Pancreas (tissue), 10 donors: ENCODE measurements around the gene STAT6. TPM values are rescaled to one million over a fixed set of nuclear protein-coding genes. Genes with fewer than 3 reads are reported as not detected.

Experiments used
- ATAC-seq, 4 donors: fragments of 200-7000 bp; cut with Tn5 transposase; one replicate each; pipeline versions ENCODE4 v1.8.0 to v1.9.1; 2020; ENCODE audit warnings: mild to moderate bottlenecking in 4 of 4, moderate library complexity in 4 of 4
- DNase-seq, 6 donors: peaks; one replicate each; pipeline ENCODE4 v3.0.0-alpha.2; 2020
- FAIRE-seq: peaks from 2 replicates; lab custom pipeline; 2012; peaks lifted over from hg19 to GRCh38; lab: Jason Lieb, UNC
- H3K27ac ChIP-seq, 4 donors: fragments of 200-600 bp; sonication (generic); 1 replicate in 3 of 4; 2 replicates in 1 of 4; pipeline versions ENCODE4 v1.5.0 to v1.8.0; 2020
- H3K27me3 ChIP-seq, 4 donors: fragments of 200-600 bp; one replicate each; pipeline ENCODE4 v1.8.0; 2021
- H3K36me3 ChIP-seq, 3 donors: fragments of 200-600 bp; sonication (generic) in 1 of 3; one replicate each; pipeline versions ENCODE4 v1.5.0 to v1.8.0; 2020 to 2021
- H3K4me1 ChIP-seq, 3 donors: fragments of 200-600 bp; one replicate each; pipeline ENCODE4 v1.8.0; 2021
- H3K4me3 ChIP-seq, 4 donors: fragments of 200-600 bp; sonication (generic) in 2 of 4; one replicate each; pipeline versions ENCODE4 v1.5.0 to v1.8.0; 2020 to 2021
- H3K9me3 ChIP-seq, 4 donors: fragments of 200-600 bp; one replicate each; pipeline ENCODE4 v1.8.0; 2021
- WGBS, 2 donors: extraction: QIAGEN DNeasy Blood & Tissue Kit; methylation state at CpG; one replicate each; pipeline ENCODE4 v1.1.7; 2013; 5-methylcytosine and 5-hydroxymethylcytosine counted together
- intact Hi-C, 3 donors: fragments of 100-400 bp; cut with DNase I; formaldehyde crosslinking; loops; one replicate each; pipeline versions ENCODE4 v1.11.1 to v1.14.2; 2022
- polyA plus RNA-seq, 2 donors: library from polyadenylated mRNA; stranded (reverse); fragments of 200-250 nt; gene quantifications; one replicate each; pipeline ENCODE4 v1.2.3, GENCODE V29; 2013
- total RNA-seq, 6 donors: library from RNA; stranded (reverse); fragmentation: NEBNext Ultra II Directional in 4 of 6; extraction: Animal tissue kit (Norgen Biotek cat#: 25700) in 4 of 6; gene quantifications; one replicate each; pipeline versions ENCODE4 v1.2.1 to v1.2.4, GENCODE V29; 2021 to 2023
- TF ChIP-seq, protein P1 (sequence below), 4 donors: fragments of 200-600 bp; sonication (generic) in 3 of 4; IDR thresholded peaks; one replicate each; pipeline versions ENCODE4 v1.5.0 to v1.8.0; 2021; ENCODE audit warnings: antibody characterized with exemption in 4 of 4
- donor health status: healthy with polysubstance abuse.
- donor health status: DM: no; HTN: no; CAD: no; lungs with moderate emphysema.
- donor health status: DM: no; HTN: no; CAD: no.
- donor health status: control.
- donor health status: control.
- donor health status: Bipolar disorder and iron deficiency.
- donor health status: DM: yes; HTN: yes; CAD: no.
- donor health status: DM: no; HTN: no; CAD: no.
- donor health status: DM: no; HTN: no; CAD: no.
- donor health status: DM: yes; HTN: yes; CAD: no.

Gene STAT6
- total and polyA plus RNA-seq, 8 donors, result 31.0 to 141 (median 56.2) TPM

DNA sequence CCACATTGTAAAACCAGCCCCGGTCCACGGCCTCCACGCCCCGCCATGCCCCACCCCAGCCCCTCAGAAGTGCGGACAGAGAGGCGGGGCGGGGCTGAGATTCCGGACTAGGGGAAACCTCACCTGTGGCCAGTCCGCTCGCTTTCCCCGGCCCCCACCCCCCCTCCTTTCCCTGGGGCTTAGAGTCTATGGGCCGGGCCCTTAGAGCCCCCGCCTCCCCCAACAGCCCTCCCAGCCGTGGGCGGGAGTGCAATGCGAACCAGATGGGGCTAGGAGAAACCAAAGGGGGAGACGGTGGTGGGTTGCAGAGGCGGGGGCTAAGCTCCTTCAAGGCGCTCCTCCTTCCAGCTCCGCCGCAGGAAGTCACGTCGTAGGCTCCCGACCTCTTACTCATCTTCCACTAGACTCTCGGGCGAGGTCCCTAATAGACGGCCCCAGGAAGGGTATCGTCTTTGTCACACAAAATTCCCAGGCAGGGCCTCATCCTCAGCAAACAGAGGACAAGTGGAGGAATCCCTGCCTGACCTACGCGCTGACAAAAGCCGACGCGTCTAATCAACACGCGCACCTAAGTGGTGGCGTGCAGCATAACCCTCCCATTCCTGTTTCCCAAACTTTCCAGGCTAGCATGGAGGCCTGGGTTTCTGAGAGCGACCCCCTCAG is 23.3 kb downstream of the STAT6 start:
- no peak for FAIRE-seq
- peak; percentile 56 to 70 (median 62) for ATAC-seq
- Histone ChIP-seq H3K4me3 (peak overlapping the region; percentile 46 to 89 (median 70)), H3K36me3 (no peaks in the 10 kb centered on the region), H3K4me1 (peaks cover 0 to 6% (median 0%) of the 10 kb centered on the region in 3 donors), H3K9me3 (no peaks in the 10 kb centered on the region), H3K27ac (peak overlapping the region; percentile 91 to 98 (median 94)), H3K27me3 (no peaks in the 10 kb centered on the region)
- 0% methylated on average over 35 to 37 of the region's 37 CpGs for WGBS, 2 donors
- peak; percentile 82 to 91 (median 85) for DNase-seq
- TF ChIP-seq, protein P1, sequence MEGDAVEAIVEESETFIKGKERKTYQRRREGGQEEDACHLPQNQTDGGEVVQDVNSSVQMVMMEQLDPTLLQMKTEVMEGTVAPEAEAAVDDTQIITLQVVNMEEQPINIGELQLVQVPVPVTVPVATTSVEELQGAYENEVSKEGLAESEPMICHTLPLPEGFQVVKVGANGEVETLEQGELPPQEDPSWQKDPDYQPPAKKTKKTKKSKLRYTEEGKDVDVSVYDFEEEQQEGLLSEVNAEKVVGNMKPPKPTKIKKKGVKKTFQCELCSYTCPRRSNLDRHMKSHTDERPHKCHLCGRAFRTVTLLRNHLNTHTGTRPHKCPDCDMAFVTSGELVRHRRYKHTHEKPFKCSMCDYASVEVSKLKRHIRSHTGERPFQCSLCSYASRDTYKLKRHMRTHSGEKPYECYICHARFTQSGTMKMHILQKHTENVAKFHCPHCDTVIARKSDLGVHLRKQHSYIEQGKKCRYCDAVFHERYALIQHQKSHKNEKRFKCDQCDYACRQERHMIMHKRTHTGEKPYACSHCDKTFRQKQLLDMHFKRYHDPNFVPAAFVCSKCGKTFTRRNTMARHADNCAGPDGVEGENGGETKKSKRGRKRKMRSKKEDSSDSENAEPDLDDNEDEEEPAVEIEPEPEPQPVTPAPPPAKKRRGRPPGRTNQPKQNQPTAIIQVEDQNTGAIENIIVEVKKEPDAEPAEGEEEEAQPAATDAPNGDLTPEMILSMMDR (IDR thresholded peaks at IDR 0.05), result no peak
- intact Hi-C loops, result no loop called here

DNA sequence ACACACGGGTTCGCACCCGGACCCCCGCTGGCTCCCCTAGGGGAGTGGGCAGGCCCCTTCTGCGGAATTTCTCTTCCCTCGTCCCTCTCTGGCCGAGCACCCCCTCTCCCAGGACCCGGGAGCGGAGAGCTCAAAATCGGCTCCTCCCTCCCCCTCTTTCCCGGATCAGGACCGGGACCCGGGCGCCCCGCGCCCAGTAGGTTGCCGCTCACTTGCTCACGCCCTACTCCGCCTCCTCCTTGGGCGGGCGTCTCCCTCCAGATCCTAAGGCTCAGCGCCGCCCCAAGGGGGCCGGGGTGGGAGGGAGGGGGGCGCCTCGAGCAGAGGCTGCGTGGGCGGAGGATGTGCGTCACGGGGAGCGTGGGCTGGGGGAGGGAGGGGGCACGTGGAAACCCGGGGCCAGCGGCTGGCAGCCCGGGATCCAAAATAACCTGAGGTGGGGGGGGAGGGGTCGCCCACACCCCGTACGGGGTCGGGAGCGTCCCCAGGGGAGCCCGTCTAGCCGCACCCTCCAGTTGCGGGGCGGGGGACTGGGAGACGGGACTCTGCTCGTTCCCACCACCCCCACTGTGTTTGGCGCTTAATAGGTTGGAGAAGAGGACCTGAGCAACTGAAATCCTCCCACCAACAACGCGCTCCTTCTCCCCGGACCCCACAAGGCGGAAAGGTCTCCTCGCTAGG is 24.0 kb downstream of the STAT6 start:
- Histone ChIP-seq H3K9me3 (no peaks in the 10 kb centered on the region), H3K4me1 (peaks cover 0 to 6% (median 0%) of the 10 kb centered on the region in 3 donors), H3K27ac (peak overlapping the region; percentile 91 to 98 (median 94)), H3K36me3 (no peaks in the 10 kb centered on the region), H3K4me3 (peak overlapping the region; percentile 46 to 89 (median 70)), H3K27me3 (no peaks in the 10 kb centered on the region)
- ATAC-seq (peak; percentile 30 to 67 (median 52)), DNase-seq (peak; percentile 76 to 87 (median 86)), FAIRE-seq (no peak)
- intact Hi-C loops, result no loop called here
- 0% methylated on average over 50 to 52 of the region's 52 CpGs for WGBS, 2 donors
- TF ChIP-seq, protein P1 (IDR thresholded peaks at IDR 0.05), result no peak

DNA sequence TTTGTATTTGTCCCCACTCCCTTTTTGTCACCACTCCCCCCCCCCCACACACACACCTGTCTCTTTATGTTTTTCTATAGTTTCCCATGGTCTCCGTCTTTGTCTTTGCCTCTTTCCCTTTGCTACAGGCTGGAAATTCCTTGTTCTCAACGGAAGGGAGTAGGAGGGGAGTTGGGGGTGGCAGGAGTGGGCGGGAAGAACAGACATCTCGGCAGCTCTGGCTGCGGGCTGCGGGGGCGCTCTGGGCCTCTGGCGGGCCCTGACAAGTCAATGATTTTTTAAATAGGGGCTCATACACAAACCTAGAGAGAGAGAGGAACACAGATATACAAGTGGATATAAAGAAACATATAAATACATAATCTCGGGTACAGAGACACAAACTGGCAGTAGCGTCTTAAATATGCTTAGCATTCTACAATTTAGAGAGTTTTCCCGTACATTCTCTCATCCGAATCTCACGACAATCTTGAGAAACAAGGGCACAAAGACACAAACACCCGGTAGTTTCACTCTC is 24.6 kb downstream of the STAT6 start:
- DNase-seq, result peak in 4 of 6 donors; percentile 48 to 66 (median 54)
- Histone ChIP-seq H3K4me1 (peaks cover 0 to 6% (median 0%) of the 10 kb centered on the region in 3 donors), H3K36me3 (no peaks in the 10 kb centered on the region), H3K27ac (peak overlapping the region; percentile 91 to 98 (median 94)), H3K4me3 (peak overlapping the region; percentile 46 to 89 (median 70)), H3K9me3 (no peaks in the 10 kb centered on the region), H3K27me3 (no peaks in the 10 kb centered on the region)
- intact Hi-C loops, result no loop called here
- peak in 2 of 4 donors; percentile 5 to 6 for ATAC-seq
- WGBS, 2 donors, result 1% methylated on average over 14 of the region's 14 CpGs
- TF ChIP-seq, protein P1 (IDR thresholded peaks at IDR 0.05), result no peak
- FAIRE-seq, result no peak

DNA sequence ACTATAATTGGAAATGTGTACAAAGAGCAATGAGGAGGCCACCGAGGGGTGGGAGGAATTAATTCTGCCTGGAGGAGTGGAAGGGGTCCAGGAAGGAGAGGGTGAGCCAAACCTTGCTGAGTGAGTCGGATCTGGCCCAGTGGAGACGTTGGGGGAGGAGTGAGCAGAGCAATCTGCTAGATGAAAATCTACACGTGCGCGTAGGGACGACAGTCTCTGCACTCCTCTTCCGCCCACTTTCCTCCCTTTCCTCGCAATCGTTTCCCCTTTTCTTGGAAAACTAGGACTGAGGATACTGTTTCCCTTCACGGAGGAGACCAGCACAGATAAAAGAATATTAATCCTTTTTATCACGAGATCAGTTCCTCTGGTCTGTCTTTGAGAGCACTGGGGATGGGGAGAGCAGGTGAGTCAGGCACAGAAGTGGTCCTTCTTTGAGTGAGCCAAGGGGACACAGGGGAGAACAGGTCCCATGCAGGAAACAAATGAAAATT is 25.1 kb downstream of the STAT6 start:
- Histone ChIP-seq H3K36me3 (no peaks in the 10 kb centered on the region), H3K9me3 (no peaks in the 10 kb centered on the region), H3K27ac (peak overlapping the region in 3 of 4 donors; percentile 42 to 98 (median 94)), H3K4me3 (no peak overlapping the region), H3K27me3 (no peaks in the 10 kb centered on the region), H3K4me1 (peaks cover 0 to 6% (median 0%) of the 10 kb centered on the region in 3 donors)
- ATAC-seq, result no peak
- intact Hi-C loops, result no loop called here
- DNase-seq, result peak in 2 of 6 donors; percentile 5 to 51
- FAIRE-seq, result no peak
- TF ChIP-seq, protein P1 (IDR thresholded peaks at IDR 0.05), result no peak
- 47 to 53% methylated on average over 12 of the region's 12 CpGs for WGBS, 2 donors
